ENCODE results near the gene TPTE.
"Not testable (repeated sequence)": the region's sequence is repeated elsewhere in the genome, so short reads cannot be mapped to it uniquely, and the experiment has no call there.

TPTE gene

GRCh38 chr21:10521091-10521598 lies at the start of gene TPTE:
TSS of gene TPTE (plus strand) at chr21:10521583. CDS start at chr21:10538724, 17,141 bp downstream.
- no peak for DNase-seq (ENCODE audit: low read depth, low spot score)

GRCh38 chr21:10471999-10472398 lies 49.4 kb upstream of the TPTE start:
- not testable (repeated sequence) for DNase-seq (ENCODE audit: low read depth, low spot score)

GRCh38 chr21:10477794-10478193 lies 43.6 kb upstream of the TPTE start:
- DNase-seq (ENCODE audit: low read depth, low spot score), result not testable (repeated sequence)

- DNase-seq (ENCODE audit: low read depth, low spot score), result not testable (repeated sequence)
Observed at GRCh38 chr21:10479875-10480274, 41.5 kb upstream of the TPTE start.

- DNase-seq (ENCODE audit: low read depth, low spot score), result not testable (repeated sequence)
Observed at GRCh38 chr21:10484864-10485263, 36.5 kb upstream of the TPTE start.

GRCh38 chr21:10490453-10490852 lies 30.9 kb upstream of the TPTE start:
- DNase-seq (ENCODE audit: low read depth, low spot score), result not testable (repeated sequence)

GRCh38 chr21:10511116-10511515 lies 10.3 kb upstream of the TPTE start:
- DNase-seq (ENCODE audit: low read depth, low spot score), result no peak

- DNase-seq (ENCODE audit: low read depth, low spot score), result not testable (repeated sequence)
Observed at GRCh38 chr21:10516889-10517288, 4.5 kb upstream of the TPTE start.

- not testable (repeated sequence) for DNase-seq (ENCODE audit: low read depth, low spot score)
Observed at GRCh38 chr21:10517904-10518303, 3.5 kb upstream of the TPTE start.

- DNase-seq (ENCODE audit: low read depth, low spot score), result not testable (repeated sequence)
Observed at GRCh38 chr21:10521835-10522500, 585 bp downstream of the TPTE start.

GRCh38 chr21:10539956-10540355 lies 18.6 kb downstream of the TPTE start:
- no peak for DNase-seq (ENCODE audit: low read depth, low spot score)

- not testable (repeated sequence) for DNase-seq (ENCODE audit: low read depth, low spot score)
Observed at GRCh38 chr21:10544376-10544775, 23.0 kb downstream of the TPTE start.

GRCh38 chr21:10547868-10548267 lies 26.5 kb downstream of the TPTE start:
- not testable (repeated sequence) for DNase-seq (ENCODE audit: low read depth, low spot score)

- DNase-seq (ENCODE audit: low read depth, low spot score), result not testable (repeated sequence)
Observed at GRCh38 chr21:10548331-10548954, 27.1 kb downstream of the TPTE start.

GRCh38 chr21:10570803-10571202 lies 49.4 kb downstream of the TPTE start:
- not testable (repeated sequence) for DNase-seq (ENCODE audit: low read depth, low spot score)

GRCh38 chr21:10574531-10575310 lies 53.3 kb downstream of the TPTE start:
- not testable (repeated sequence) for DNase-seq (ENCODE audit: low read depth, low spot score)

GRCh38 chr21:10575311-10575667 lies 53.9 kb downstream of the TPTE start:
- DNase-seq (ENCODE audit: low read depth, low spot score), result no peak

- not testable (repeated sequence) for DNase-seq (ENCODE audit: low read depth, low spot score)
Observed at GRCh38 chr21:10578910-10579309, 57.5 kb downstream of the TPTE start.

- not testable (repeated sequence) for DNase-seq (ENCODE audit: low read depth, low spot score)
Observed at GRCh38 chr21:10589115-10589514, 67.7 kb downstream of the TPTE start.

- DNase-seq (ENCODE audit: low read depth, low spot score), result not testable (repeated sequence)
Observed at GRCh38 chr21:10607074-10607473, 85.7 kb downstream of the TPTE start.

- not testable (repeated sequence) for DNase-seq (ENCODE audit: low read depth, low spot score)
Observed at GRCh38 chr21:10614285-10614684, 92.9 kb downstream of the TPTE start.

GRCh38 chr21:10616061-10616460 lies 94.7 kb downstream of the TPTE start:
- not testable (repeated sequence) for DNase-seq (ENCODE audit: low read depth, low spot score)
